ENCODE results near the gene ZNF827. TPM values are rescaled to one million over a fixed set of nuclear protein-coding genes. Genes with fewer than 3 reads are reported as not detected.

ZNF827 gene
- total and polyA plus RNA-seq, 2 of the 13 experiments (the other 11 are each of a cell fraction or from before 2014, with no cell fraction given) = 2.8 TPM

DNA sequence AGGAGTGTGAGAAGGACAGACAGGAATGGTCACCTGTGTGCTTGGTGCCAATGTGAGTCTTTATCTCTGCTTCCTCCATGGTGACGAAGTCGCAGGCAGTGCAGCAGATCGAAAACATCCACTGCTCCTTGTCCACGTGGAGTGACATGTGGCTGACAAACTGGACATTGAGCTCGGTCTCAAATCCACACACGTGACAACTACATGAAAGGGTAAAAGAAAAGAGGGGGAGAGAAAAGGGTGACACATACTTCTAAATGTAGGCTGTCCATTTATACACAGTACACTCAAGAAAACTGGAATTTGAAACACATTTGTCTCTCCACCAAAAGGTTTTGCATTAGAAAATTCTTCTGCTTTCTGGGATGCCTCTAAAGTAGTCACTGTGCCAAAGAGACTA is 164.2 kb downstream of the ZNF827 start:
- H3K4me1 ChIP-seq (ENCODE audit: insufficient read depth, low read length) = no peaks in the 10 kb centered on the region
- intact Hi-C loops (cut with micrococcal nuclease; ENCODE audit: unreplicated experiment) (no loop called here), in situ Hi-C loops (cut with HindIII; ENCODE audit: extremely low pct_ligation_motif_present, low pct_unique_long_range_greater_than_20kb) (no loop called here)
- no peak overlapping the region for H3K4me3 ChIP-seq (replicated peaks in 1 of 3; ENCODE audit: insufficient read depth in 1 of 3, low read depth in 2 of 3, low read length in 3 of 3)
- H2AFZ ChIP-seq (ENCODE audit: low read length) = no peak overlapping the region
- ATAC-seq (no peak), DNase-seq (ENCODE audit: low spot score) (no peak), FAIRE-seq (no peak)
- H3K27me3 ChIP-seq (ENCODE audit: control insufficient read depth in 1 of 2, insufficient read depth in 2 of 2, low read length in 2 of 2) = no peaks in the 10 kb centered on the region
- H3K79me2 ChIP-seq (ENCODE audit: insufficient read depth, low read length) = no peaks in the 10 kb centered on the region
- peaks cover 8 to 34% of the 10 kb centered on the region in 2 experiments; a peak in 4 of 5 replicates for H3K36me3 ChIP-seq (replicated peaks in 1 of 2; ENCODE audit: control insufficient read depth in 1 of 2, insufficient read depth in 2 of 2, low read length in 2 of 2)
- BruUV-seq (replicated peaks) = no TSS peak
- WGBS (ENCODE audit: low lambda C conversion rate) = 98% methylated on average over 6 of the region's 6 CpGs
- CTCF ChIA-PET (ENCODE audit: low intra/inter-chr PET ratio, low total read pairs) = no interaction called here
- no peak overlapping the region for H3K4me2 ChIP-seq (ENCODE audit: low read depth, low read length)
- H3K9ac ChIP-seq (ENCODE audit: insufficient read depth, low read depth, low read length) = no peak overlapping the region
- POLR2A ChIA-PET = no interaction called here
- H3K9me3 ChIP-seq (ENCODE audit: low read length) = no peaks in the 10 kb centered on the region
- H4K20me1 ChIP-seq (ENCODE audit: insufficient read depth, low read length) = no peaks in the 10 kb centered on the region
- TF ChIP-seq HIVEP1 (CRISPR knock-in tag; IDR thresholded peaks at IDR 0.05) (no peak), RAD21 (CRISPR knock-in tag; IDR thresholded peaks at IDR 0.05) (no peak), GTF3A (CRISPR knock-in tag; conservative IDR thresholded peaks at IDR 0.05) (no peak)
- TF ChIP-seq, protein P1, sequence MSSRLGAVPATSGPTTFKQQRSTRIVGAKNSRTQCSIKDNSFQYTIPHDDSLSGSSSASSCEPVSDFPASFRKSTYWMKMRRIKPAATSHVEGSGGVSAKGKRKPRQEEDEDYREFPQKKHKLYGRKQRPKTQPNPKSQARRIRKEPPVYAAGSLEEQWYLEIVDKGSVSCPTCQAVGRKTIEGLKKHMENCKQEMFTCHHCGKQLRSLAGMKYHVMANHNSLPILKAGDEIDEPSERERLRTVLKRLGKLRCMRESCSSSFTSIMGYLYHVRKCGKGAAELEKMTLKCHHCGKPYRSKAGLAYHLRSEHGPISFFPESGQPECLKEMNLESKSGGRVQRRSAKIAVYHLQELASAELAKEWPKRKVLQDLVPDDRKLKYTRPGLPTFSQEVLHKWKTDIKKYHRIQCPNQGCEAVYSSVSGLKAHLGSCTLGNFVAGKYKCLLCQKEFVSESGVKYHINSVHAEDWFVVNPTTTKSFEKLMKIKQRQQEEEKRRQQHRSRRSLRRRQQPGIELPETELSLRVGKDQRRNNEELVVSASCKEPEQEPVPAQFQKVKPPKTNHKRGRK (CRISPR knock-in tag; IDR thresholded peaks at IDR 0.05) = no peak
- H3K27ac ChIP-seq (ENCODE audit: extremely low read length, insufficient read depth, low read length) = no peak overlapping the region

DNA sequence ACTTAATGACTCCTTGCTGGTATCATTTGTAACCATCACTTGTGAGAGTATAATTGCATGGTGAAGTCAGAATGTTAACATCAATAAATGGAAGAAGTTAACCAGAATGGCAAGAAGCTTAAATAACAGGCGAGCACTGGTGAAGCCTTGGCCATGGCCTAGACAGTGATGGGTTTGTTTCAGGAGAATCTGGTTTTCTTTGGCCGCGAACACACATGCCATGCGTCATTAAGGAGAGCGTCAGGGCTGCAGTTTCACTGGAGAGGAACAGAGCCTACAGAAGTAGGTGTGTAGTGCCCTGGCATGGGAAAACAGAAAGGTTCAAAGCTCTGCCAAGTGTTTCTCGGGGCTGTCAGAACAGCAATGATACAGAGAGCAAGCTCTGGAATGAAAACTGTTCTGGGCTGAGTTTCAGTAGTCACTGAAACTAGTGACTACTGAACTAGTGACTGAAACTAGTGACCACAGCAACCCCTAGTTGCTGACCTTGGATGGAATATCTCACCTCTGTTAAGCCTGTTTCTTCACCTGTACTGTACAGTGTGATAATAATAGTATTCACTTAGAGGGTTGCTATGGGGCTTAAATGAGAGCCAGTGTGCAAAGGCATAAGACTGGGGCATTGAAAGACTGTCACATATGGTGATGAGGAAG is 164.9 kb downstream of the ZNF827 start:
- in situ Hi-C loops (cut with HindIII; ENCODE audit: extremely low pct_ligation_motif_present, low pct_unique_long_range_greater_than_20kb) (no loop called here), intact Hi-C loops (cut with micrococcal nuclease; ENCODE audit: unreplicated experiment) (no loop called here)
- Histone ChIP-seq H3K4me1 (ENCODE audit: insufficient read depth, low read length) (no peaks in the 10 kb centered on the region), H4K20me1 (ENCODE audit: insufficient read depth, low read length) (no peaks in the 10 kb centered on the region), H3K9ac (ENCODE audit: insufficient read depth, low read depth, low read length) (no peak overlapping the region), H3K9me3 (ENCODE audit: low read length) (no peaks in the 10 kb centered on the region), H2AFZ (ENCODE audit: low read length) (no peak overlapping the region), H3K27me3 (ENCODE audit: control insufficient read depth in 1 of 2, insufficient read depth in 2 of 2, low read length in 2 of 2) (no peaks in the 10 kb centered on the region), H3K27ac (ENCODE audit: extremely low read length, insufficient read depth, low read length) (no peak overlapping the region), H3K79me2 (ENCODE audit: insufficient read depth, low read length) (no peaks in the 10 kb centered on the region), H3K36me3 (replicated peaks in 1 of 2; ENCODE audit: control insufficient read depth in 1 of 2, insufficient read depth in 2 of 2, low read length in 2 of 2) (peaks cover 8 to 34% of the 10 kb centered on the region in 2 experiments; a peak in 4 of 5 replicates), H3K4me2 (ENCODE audit: low read depth, low read length) (no peak overlapping the region), H3K4me3 (replicated peaks in 1 of 3; ENCODE audit: insufficient read depth in 1 of 3, low read depth in 2 of 3, low read length in 3 of 3) (no peak overlapping the region)
- no TSS peak for BruUV-seq (replicated peaks)
- 93% methylated on average over 6 of the region's 6 CpGs for WGBS (ENCODE audit: low lambda C conversion rate)
- ChIA-PET POLR2A (no interaction called here), CTCF (ENCODE audit: low intra/inter-chr PET ratio, low total read pairs) (no interaction called here)
- ATAC-seq (no peak), DNase-seq (ENCODE audit: low spot score) (no peak), FAIRE-seq (no peak)
- TF ChIP-seq KDM1A (CRISPR knock-in tag; IDR thresholded peaks at IDR 0.05) = no peak
- TF ChIP-seq MEF2D (CRISPR knock-in tag; IDR thresholded peaks at IDR 0.05) = no peak
- no peak for TF ChIP-seq ZNF567 (CRISPR knock-in tag; IDR thresholded peaks at IDR 0.05; ENCODE audit: borderline replicate concordance)
- no peak for TF ChIP-seq DMAP1 (CRISPR knock-in tag; IDR thresholded peaks at IDR 0.05)
- no peak for TF ChIP-seq U2AF1 (optimal IDR thresholded peaks at IDR 0.05; ENCODE audit: low read depth, low read length)
- no peak for TF ChIP-seq SIN3B (IDR thresholded peaks at IDR 0.05; ENCODE audit: low read length)
- TF ChIP-seq SMYD3 (CRISPR knock-in tag; IDR thresholded peaks at IDR 0.05) = no peak
- no peak for TF ChIP-seq GABPA (IDR thresholded peaks at IDR 0.05; ENCODE audit: low read depth, low read length)
- no peak for TF ChIP-seq GABPA (CRISPR knock-in tag; IDR thresholded peaks at IDR 0.05; ENCODE audit: low read depth)

Measured in HepG2 (cell line).